ENCODE results near the gene ASB7.

Gene ASB7

DNA sequence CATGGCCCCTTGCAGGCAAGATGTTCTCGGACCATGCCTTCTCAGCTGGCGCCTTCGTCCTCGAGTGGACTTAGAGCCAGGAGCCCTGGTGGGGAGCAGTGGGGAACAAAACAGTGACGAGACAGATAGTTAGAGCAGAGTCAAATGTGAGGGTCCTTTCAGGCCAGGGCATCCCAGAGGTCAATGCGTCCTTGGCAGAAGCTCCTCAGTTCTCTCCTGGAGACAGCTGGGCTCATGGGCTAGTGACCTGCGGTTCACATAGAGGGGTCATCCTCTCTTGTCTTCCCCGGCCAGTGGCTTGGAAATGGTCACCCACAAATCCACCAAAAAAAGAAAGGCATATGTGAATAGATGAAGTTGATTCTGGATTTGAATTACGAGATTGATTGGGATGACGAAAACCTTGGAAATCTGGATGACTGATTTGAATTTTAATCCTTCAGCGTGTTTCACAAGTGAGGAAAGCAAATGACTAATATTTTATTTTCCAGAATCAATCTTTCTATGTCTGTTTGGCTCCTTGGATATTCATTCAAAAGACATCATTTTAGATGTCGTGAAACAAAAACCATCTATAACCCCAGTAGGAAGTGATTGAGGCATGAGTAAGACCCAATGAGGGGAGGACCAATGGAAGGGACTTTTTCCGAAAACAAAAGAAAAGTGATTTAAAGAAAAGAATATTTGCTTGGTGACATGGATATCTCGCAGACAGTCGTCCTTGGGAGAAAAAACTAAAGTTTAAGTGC lies 84.5 kb downstream of the ASB7 start:
- DNase-seq (ENCODE audit: low spot score) = no peak

- no peak for DNase-seq (ENCODE audit: low spot score)
Measured at GRCh38 chr15:100687582-100688141, 85.3 kb downstream of the ASB7 start.

DNA sequence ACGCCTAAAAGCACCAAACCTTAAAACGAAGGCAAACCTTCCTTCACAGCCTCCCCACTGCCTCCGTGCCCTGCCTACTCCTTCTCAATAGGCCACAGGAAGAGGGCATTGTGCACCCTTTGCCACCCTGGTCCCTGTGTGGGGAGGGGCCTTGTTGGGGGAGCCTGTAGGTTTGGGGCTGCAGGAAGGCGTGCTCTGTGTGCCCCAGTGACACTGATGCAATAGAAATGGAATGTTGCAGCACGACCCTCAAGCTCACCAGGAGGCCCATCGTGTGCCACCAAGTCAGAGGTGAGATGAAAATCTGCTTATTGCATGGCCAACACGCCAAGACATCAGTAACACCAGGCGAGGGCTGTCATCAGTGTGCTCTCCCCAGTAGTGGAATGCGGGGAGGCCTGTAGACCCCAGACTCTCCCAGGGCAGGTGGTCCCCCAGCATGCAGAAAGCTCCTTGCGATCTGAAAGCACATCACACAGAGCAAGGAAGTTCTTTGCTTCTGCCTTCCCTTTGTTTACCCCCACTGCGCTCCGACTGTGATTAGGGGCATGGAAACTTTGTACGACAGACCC lies 86.2 kb downstream of the ASB7 start:
- DNase-seq (ENCODE audit: low spot score) = no peak

- DNase-seq (ENCODE audit: low spot score) = no peak
Measured at GRCh38 chr15:100689131-100689899, 86.9 kb downstream of the ASB7 start.

DNA sequence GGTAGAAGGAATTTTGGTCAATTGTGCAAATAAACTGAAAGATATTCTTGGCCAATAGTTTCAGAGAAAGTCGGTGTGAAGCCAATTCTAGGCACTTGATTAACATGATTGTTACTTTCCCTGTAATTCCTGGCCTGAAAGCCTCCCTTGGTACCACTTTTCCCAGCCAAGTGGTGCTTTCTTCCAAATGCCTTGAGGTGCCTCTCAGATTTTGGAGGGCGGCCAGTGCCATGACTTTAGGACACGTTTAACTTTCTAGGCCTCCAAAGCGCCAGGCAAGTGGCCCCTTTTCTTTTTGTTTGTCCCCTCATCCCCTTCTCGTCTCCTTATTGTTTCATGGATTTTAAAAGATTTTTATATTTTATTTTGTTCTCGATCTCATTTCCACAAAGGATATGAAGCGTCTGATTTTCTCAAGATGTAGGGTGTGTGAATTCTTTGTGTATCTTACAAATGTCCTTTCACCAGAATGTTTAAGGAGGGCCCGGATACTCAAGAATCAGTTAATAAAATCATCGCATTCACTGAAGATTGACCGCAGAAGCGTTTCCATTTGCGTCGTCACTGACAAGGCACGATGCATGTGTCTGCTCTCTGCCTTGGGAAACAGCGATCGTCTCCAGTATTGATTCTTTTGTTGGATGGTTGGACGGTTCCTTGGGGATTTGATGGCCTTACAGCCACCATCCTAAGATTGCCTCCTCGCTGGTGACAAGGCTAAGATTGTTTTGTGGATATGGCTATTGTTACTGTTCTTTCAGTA lies 87.8 kb downstream of the ASB7 start:
- no peak for DNase-seq (ENCODE audit: low spot score)

DNA sequence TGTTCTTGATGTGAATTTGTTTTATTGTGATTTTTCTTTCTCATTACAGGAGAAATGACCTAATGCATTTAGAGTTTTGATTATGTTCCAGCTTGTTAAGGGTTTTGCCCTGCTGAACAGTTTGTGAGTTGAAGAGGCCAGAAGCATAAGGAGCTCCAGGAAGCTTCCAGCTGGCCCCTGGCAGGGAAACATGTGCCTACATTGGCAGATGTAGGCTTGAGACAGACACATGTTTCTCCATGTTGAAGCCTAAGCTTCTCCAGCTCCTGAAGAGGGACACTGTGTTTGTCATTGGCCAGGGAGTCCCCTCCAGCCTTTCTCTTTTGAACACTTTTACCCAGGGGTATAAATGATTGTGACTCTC lies 88.4 kb downstream of the ASB7 start:
- no peak for DNase-seq (ENCODE audit: low spot score)

- DNase-seq (ENCODE audit: low spot score) = no peak
Measured at GRCh38 chr15:100691321-100691720, 88.9 kb downstream of the ASB7 start.

- DNase-seq (ENCODE audit: low spot score) = no peak
Measured at GRCh38 chr15:100692246-100692645, 89.9 kb downstream of the ASB7 start.

DNA sequence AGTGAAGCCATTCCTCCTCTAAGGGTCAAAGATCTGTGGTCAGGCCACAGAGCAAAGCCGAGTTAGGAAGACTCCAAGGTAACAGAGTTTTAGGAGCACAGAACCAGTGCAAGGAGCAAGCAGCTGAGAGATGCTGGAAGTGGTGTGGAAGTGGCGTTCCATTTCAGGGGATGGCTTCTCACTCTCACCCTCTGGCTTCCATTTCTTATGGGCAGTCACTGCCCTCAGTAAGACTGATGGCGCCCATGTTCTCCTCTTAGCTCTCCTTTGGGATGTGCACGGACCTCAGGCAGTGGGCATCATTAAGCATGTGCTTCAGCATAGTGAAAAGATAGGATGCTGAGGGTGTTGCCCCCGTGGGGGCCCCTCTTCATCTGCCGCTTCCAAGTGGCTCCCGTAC lies 90.3 kb downstream of the ASB7 start:
- DNase-seq (ENCODE audit: low spot score) = no peak

DNA sequence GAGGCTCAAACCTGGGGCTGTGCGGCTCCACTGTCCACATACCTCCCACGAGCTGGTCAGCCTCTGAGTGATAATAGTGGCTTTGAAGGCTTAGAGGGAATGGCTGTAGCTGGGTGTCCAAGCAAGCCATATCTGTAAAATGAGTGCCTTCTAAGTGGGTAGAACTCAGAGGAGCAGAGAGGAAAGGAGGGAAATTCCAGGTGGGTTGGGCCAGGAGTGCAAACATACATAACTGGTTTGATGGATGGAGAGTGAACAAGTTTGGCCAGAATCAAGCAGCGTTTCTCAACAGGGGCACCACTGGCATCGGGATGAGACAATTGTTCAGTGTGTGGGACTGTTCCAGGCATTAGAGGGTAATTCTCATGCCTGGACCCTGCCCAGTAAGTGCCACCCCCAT lies 91.1 kb downstream of the ASB7 start:
- DNase-seq (ENCODE audit: low spot score) = no peak

DNA sequence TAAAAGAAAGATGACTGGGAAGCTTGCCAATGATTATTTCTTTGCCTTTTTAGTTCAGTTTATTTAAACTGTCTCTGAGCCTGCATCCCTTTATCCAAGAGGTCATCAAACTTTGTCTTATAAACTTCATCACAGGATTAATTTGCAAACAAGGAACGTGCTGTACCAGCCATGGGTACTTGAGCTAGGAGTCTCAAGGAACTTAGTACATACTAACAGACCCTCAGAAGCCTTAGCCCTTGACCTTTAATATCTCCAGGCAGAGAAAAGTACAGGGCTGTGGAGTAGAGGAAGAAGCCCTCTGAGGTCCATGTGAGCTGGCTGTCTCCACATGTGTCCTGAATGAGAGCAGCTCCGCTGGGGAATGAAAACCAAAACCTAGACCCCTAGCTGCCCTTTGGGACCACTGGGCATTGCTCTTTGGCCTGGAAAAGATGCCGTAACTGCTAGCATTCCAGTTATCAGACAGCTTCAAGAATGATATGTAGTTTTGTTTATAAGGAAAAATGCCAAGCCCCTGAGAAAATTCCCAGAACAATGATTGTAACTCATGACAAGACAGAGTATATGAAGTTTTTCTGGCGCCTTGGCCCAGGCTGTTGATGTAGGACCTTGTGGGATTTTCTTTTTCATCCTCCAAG lies 92.1 kb downstream of the ASB7 start:
- no peak for DNase-seq (ENCODE audit: low spot score)

DNA sequence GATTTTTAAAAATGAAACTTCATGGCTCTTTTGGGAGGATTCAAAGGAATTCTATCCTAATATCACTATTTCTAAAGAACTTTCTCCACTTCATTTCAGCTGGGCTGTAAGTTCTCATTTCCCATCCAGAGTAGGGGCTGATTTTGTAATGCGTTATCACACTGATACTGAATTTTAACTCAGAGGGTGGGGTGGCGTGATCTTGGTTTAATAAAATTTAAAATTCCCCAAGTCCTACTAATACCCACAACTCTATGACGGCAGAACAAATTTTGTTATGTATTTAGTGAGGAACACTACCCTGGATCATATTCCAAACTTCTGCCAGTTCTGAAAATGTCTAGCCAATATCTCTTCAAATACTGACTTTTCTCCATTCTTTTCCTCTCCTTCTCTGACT lies 92.7 kb downstream of the ASB7 start:
- DNase-seq (ENCODE audit: low spot score) = no peak

GRCh38 chr15:100696452-100696851 lies 94.1 kb downstream of the ASB7 start:
- no peak for DNase-seq (ENCODE audit: low spot score)

Measured in hematopoietic multipotent progenitor cell treated with erythropoietin and hydrocortisone succinate and interleukin-3 and kit ligand, for 15 days (in vitro differentiated cells).